ENCODE measurements around the gene ACADVL.

The ACADVL gene

GRCh38 chr17:7191571-7192270, 28.0 kb upstream of the ACADVL start:
- no peak for DNase-seq

- DNase-seq = no peak
Measured at GRCh38 chr17:7192271-7192937, 27.3 kb upstream of the ACADVL start.

GRCh38 chr17:7195971-7196370, 23.8 kb upstream of the ACADVL start:
- no peak for DNase-seq

GRCh38 chr17:7196651-7197401, 22.9 kb upstream of the ACADVL start:
- DNase-seq = no peak

- DNase-seq = no peak
Measured at GRCh38 chr17:7203391-7203790, 16.3 kb upstream of the ACADVL start.

GRCh38 chr17:7204336-7204735, 15.4 kb upstream of the ACADVL start:
- DNase-seq = peak; percentile 32

- DNase-seq = peak; percentile 92
Measured at GRCh38 chr17:7204828-7205461, 14.8 kb upstream of the ACADVL start.

- DNase-seq = no peak
Measured at GRCh38 chr17:7205561-7205960, 14.2 kb upstream of the ACADVL start.

GRCh38 chr17:7207120-7208001, 12.4 kb upstream of the ACADVL start:
- no peak for DNase-seq

- no peak for DNase-seq
Measured at GRCh38 chr17:7208027-7208571, 11.6 kb upstream of the ACADVL start.

- no peak for DNase-seq
Measured at GRCh38 chr17:7208754-7209460, 10.8 kb upstream of the ACADVL start.

- DNase-seq = no peak
Measured at GRCh38 chr17:7211491-7212273, 8.1 kb upstream of the ACADVL start.

GRCh38 chr17:7213895-7214299, 5.8 kb upstream of the ACADVL start:
- no peak for DNase-seq

- DNase-seq = peak; percentile 95
Measured at GRCh38 chr17:7214300-7215135, 5.2 kb upstream of the ACADVL start.

GRCh38 chr17:7215136-7215638, 4.6 kb upstream of the ACADVL start:
- no peak for DNase-seq

GRCh38 chr17:7215652-7216180, 4.0 kb upstream of the ACADVL start:
- DNase-seq = no peak

GRCh38 chr17:7216242-7217112, 3.3 kb upstream of the ACADVL start:
- DNase-seq = no peak

Measured in activated gamma-delta T cell (primary cell).